ENCODE results near the gene SGMS2. TPM values are rescaled to one million over a fixed set of nuclear protein-coding genes. Genes with fewer than 3 reads are reported as not detected.

The SGMS2 gene
- 13.9 to 29.8 TPM (median 22.6 TPM) in 5 replicates for total RNA-seq (2022; extraction: Qiagen RNA extraction; ENCODE audit: low read depth)

GRCh38 chr4:107824350-107825071 is at the start of gene SGMS2:
Gene SGMS2, plus strand, starts transcription at chr4:107824932. Its CDS starts 70,622 bp downstream, at chr4:107895554.

GRCh38 chr4:107930821-107931774 is 106.4 kb downstream of the SGMS2 start, which contains the start of gene CYP2U1:
Gene CYP2U1, plus strand, starts transcription at chr4:107931549. Its CDS starts 95 bp downstream, at chr4:107931644.

Other genes starting within 250 kb of the SGMS2 start
- gene PAPSS1, start 104.7 kb upstream of the SGMS2 start, total RNA-seq (2022; extraction: Qiagen RNA extraction; ENCODE audit: low read depth) = 27.6 to 33.4 TPM (median 29.8 TPM) in 5 replicates
- 1.2 to 2.4 TPM (median 1.6 TPM) in 5 replicates for gene CYP2U1, start 106.6 kb downstream of the SGMS2 start, total RNA-seq (2022; extraction: Qiagen RNA extraction; ENCODE audit: low read depth)
- 20.6 to 24.7 TPM (median 23.8 TPM) in 5 replicates for gene HADH, start 165.0 kb downstream of the SGMS2 start, total RNA-seq (2022; extraction: Qiagen RNA extraction; ENCODE audit: low read depth)